Neural crest cell (in vitro differentiated cells): ENCODE measurements around the gene KRTAP10-10. TPM values are rescaled to one million over a fixed set of nuclear protein-coding genes. Genes with fewer than 3 reads are reported as not detected.
"Not testable (repeated sequence)": the region's sequence is repeated elsewhere in the genome, so short reads cannot be mapped to it uniquely, and the experiment has no call there.

ENCODE experiments used
- DNase-seq: peaks from one replicate; pipeline ENCODE4 v3.0.0; 2021; ENCODE audit warnings: low read depth, mixed read lengths, low spot score
- H3K27ac Mint-ChIP-seq: one replicate; pipeline ENCODE4 v1.8.0; 2021; ENCODE audit warnings: mild to moderate bottlenecking, mixed read lengths; ENCODE audit not compliant: unreplicated experiment
- H3K27me3 Mint-ChIP-seq: 2 replicates; pipeline ENCODE4 v1.8.0; 2021; ENCODE audit warnings: low read depth, mild to moderate bottlenecking, mixed read lengths
- H3K36me3 Mint-ChIP-seq: 2 replicates; pipeline ENCODE4 v1.8.0; 2021; ENCODE audit warnings: low read depth, mild to moderate bottlenecking, mixed read lengths
- H3K4me1 Mint-ChIP-seq: 2 replicates; pipeline ENCODE4 v1.8.0; 2021; ENCODE audit warnings: mixed read lengths
- H3K4me3 Mint-ChIP-seq: one replicate; pipeline ENCODE4 v1.8.0; 2021; ENCODE audit warnings: mild to moderate bottlenecking, mixed read lengths
- H3K9me3 Mint-ChIP-seq: 2 replicates; pipeline ENCODE4 v1.8.0; 2021; ENCODE audit warnings: mixed read lengths
- total RNA-seq: library from RNA; stranded (reverse); gene quantifications from 2 replicates; pipeline ENCODE4 v1.2.1, GENCODE V29; 2021
- TF ChIP-seq, protein P1 (sequence below): fragments of 200-600 bp; sonication (generic); conservative IDR thresholded peaks from 2 replicates; pipeline ENCODE4 v1.5.0; 2021; ENCODE audit warnings: antibody characterized with exemption, mild to moderate bottlenecking

KRTAP10-10 gene
- total RNA-seq, 1 donor from 2014 or later = not detected

DNA sequence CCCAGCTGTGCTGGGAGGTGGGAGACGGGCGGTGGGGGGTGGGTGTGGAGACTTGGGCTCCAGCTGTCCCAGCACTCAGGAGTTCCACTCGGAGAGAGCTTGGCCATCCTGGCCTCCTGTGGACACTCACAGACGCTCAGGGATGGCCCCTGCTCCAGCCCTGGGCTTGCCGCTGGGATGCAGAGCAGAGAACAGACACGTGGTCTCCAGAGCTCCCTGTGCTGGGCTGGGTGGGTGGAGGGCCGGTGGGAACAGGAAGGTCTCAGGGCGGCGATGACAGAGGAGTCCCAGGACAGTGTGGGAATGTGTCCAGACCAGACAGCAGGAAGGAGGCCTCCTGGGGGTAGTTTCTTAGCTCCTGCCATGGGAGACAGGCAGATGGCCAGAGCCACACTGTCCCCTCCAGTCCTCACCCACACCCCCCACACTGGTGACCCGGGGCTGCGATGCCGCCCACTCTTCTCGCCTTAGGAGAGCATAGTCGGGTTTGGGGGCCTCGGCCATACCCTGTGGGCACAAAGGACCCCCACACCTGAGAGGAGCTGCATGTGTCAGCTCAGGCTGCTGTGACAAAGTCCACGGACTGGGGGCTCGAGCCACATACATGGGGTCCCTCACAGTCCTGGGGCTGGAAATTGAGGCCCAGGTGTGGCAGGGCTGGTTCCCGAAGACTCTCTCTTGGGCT is 8.3 kb upstream of the KRTAP10-10 start:
- Mint-ChIP-seq H3K9me3 (peaks cover 31% of the 10 kb centered on the region), H3K4me1 (no peaks in the 10 kb centered on the region), H3K4me3 (no peak overlapping the region), H3K27ac (no peak overlapping the region), H3K27me3 (peaks cover 12% of the 10 kb centered on the region), H3K36me3 (peaks cover 8% of the 10 kb centered on the region)
- TF ChIP-seq, protein P1, sequence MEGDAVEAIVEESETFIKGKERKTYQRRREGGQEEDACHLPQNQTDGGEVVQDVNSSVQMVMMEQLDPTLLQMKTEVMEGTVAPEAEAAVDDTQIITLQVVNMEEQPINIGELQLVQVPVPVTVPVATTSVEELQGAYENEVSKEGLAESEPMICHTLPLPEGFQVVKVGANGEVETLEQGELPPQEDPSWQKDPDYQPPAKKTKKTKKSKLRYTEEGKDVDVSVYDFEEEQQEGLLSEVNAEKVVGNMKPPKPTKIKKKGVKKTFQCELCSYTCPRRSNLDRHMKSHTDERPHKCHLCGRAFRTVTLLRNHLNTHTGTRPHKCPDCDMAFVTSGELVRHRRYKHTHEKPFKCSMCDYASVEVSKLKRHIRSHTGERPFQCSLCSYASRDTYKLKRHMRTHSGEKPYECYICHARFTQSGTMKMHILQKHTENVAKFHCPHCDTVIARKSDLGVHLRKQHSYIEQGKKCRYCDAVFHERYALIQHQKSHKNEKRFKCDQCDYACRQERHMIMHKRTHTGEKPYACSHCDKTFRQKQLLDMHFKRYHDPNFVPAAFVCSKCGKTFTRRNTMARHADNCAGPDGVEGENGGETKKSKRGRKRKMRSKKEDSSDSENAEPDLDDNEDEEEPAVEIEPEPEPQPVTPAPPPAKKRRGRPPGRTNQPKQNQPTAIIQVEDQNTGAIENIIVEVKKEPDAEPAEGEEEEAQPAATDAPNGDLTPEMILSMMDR = no peak
- DNase-seq = no peak

DNA sequence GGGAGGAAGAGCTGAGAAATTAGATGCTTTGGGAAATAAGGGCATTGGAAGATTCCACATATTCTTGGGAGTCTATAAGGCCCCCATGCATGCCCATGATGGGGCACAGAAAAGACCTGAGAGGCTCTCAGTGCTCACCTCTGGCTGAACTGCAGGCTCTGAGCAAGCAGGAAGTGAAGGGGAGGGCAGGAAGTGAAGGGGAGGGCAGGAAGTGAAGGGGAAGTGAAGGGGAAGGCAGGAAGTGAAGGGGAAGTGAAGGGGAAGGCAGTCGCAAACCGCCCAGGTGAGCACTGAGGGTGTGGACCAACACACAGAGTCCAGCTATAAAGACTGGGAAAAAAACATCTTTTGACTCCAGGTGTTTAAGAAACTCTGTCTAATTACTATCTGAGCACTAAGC is 6.7 kb upstream of the KRTAP10-10 start:
- peaks cover 18% of the 10 kb centered on the region for H3K9me3 Mint-ChIP-seq

DNA sequence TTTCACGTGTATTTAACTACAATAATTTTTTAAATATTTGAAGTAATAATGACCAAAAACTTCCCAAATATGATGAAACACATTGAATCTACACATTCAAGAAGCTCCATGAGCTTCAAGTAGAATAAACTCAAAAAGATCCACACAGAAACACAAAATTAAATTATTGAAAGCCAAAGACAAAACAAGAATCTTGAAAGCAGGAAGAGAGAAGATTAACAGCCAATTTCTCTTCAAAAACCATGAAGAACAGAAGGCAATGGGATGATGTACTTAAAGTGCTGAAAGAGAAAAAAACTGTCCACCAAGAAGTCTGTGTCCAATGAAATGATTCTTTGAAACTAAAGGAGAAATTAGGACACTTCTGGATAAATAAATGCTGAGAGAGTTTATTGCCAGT is 5.1 kb upstream of the KRTAP10-10 start:
- peaks cover 5% of the 10 kb centered on the region for H3K36me3 Mint-ChIP-seq
- H3K9me3 Mint-ChIP-seq = peaks cover 18% of the 10 kb centered on the region
- no peak overlapping the region for H3K27ac Mint-ChIP-seq
- peaks cover 16% of the 10 kb centered on the region for H3K27me3 Mint-ChIP-seq
- TF ChIP-seq, protein P1 = no peak
- peaks cover 3% of the 10 kb centered on the region for H3K4me1 Mint-ChIP-seq
- H3K4me3 Mint-ChIP-seq = no peak overlapping the region
- DNase-seq = no peak

More for the DNA sequence above, 6.7 kb upstream of the KRTAP10-10 start:
- Mint-ChIP-seq H3K27ac (peak overlapping the region; percentile 30), H3K36me3 (peaks cover 5% of the 10 kb centered on the region), H3K27me3 (peaks cover 16% of the 10 kb centered on the region), H3K4me1 (no peaks in the 10 kb centered on the region), H3K4me3 (no peak overlapping the region)
- TF ChIP-seq, protein P1 = no peak
- DNase-seq = no peak

DNA sequence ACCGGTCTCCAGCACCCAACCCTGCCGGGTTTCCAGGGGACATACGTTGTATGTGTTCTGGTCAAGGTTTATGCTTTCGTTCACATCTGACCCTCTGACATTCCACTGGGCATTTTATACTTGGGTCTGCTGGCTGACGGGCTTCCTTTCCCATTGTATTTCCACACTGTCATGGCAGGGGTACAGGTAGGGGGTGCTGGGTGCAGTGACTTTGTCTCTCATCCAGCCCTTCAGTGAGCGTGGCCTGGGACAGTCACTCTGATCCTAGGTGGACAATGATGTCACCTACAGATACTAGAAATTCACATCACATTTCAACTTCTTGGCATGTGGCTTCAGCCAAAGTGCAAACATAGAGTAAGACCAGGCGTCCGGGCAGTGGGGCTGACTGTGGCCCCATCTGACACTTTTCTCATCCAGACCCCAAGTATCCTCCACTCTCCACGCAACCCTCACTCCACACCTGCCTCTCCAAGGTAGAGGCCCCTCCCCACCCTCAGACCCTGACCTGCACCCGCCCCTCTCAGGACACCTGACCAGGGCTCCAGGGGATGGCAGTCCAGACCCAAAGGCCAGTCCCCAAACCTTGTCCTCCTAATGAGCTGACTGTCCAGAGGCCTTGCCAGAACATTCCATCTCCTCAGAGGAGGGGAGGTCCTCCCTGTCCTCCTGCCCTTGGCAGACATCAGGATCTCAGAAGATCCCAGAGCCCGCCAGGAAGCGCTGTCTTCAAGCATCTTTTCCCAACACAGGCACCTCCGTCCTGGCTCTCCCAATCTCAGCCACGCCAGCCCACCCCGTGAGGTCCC is 743 bp upstream of the KRTAP10-10 start:
- TF ChIP-seq, protein P1 = no peak
- Mint-ChIP-seq H3K9me3 (peaks cover 16% of the 10 kb centered on the region), H3K27ac (peak overlapping the region; percentile 59), H3K36me3 (peaks cover 3% of the 10 kb centered on the region), H3K4me1 (peaks cover 10% of the 10 kb centered on the region), H3K4me3 (no peak overlapping the region), H3K27me3 (peaks cover 14% of the 10 kb centered on the region)
- no peak for DNase-seq

DNA sequence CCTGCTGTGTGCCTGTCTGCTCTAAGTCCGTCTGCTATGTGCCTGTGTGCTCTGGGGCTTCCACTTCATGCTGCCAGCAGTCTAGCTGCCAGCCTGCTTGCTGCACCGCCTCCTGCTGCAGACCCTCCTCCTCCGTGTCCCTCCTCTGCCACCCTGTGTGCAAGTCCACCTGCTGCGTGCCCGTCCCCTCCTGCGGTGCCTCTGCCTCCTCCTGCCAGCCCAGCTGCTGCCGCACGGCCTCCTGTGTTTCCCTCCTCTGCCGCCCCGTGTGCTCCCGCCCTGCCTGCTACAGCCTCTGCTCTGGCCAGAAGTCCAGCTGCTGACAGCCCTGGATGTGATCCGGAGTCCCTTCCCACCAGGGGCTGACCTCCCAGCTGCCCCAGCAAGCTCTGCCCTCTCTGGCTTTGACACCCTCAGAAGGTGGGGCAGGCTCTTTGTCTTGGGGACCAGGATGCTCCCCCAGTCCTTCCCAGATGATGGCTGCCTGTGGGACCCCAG is 744 bp downstream of the KRTAP10-10 start:
- H3K36me3 Mint-ChIP-seq, H3K4me3 Mint-ChIP-seq, H3K27ac Mint-ChIP-seq, DNase-seq, H3K4me1 Mint-ChIP-seq: not testable (repeated sequence)
- peaks cover 17% of the 10 kb centered on the region for H3K9me3 Mint-ChIP-seq
- peaks cover 16% of the 10 kb centered on the region for H3K27me3 Mint-ChIP-seq

DNA sequence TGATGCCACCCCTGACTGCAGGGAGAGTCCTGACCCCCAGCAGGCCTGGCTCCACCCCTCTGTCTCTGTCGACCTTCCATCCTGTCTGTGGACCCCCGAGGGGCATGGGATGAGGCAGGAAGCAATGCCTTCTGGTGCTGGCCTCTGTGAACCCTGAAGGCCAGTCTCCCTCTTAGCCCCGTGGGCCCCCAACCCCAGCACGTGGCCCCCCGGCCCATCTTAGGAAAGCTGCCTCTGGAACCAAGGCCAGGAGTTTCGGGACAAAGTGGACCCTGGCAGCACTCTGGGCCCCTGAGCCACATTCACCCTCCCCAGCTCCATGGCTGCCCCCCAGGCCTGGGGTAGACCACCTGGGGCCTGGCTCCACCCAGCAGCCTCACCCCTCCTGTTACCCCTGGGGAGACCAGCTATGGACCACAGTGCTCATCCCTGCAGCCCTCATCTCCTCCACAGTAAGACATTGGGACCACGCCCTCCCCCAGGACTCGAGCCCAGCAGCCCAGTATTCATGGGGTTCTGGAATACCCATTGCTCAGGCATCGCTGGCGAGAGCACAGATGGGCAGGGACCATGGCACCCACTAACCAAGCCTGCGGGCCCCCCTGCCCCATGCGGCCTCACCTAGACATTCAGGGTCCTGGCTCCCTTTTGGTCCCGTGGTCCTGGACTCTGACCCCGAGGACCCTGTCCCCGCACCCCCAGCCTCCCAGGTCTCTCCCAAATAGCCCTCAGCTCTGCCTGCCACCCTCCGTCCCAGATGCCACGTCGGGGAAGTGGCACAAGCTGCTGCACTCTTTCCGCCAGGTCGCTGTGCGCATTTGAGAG is 1.6 kb downstream of the KRTAP10-10 start:
- Mint-ChIP-seq H3K27me3 (peaks cover 10% of the 10 kb centered on the region), H3K9me3 (peaks cover 24% of the 10 kb centered on the region)
- H3K4me3 Mint-ChIP-seq, H3K36me3 Mint-ChIP-seq, H3K27ac Mint-ChIP-seq, DNase-seq, H3K4me1 Mint-ChIP-seq: not testable (repeated sequence)
